Measurements from ENCODE around the gene RPS6KA2. TPM values are rescaled to one million over a fixed set of nuclear protein-coding genes. Genes with fewer than 3 reads are reported as not detected.
A peak's percentile ranks its signal among the peaks of the same experiment; 100 is the strongest.

Gene RPS6KA2
- total RNA-seq, 2 experiments from 2014 or later: 18.9 to 19.1 TPM

GRCh38 chr6:166440106-166440505 lies 186.9 kb downstream of the RPS6KA2 start:
- H3K36me3 Mint-ChIP-seq (ENCODE audit: low read depth): no peaks in the 10 kb centered on the region
- H3K4me3 Mint-ChIP-seq: peak overlapping the region; percentile 43
- intact Hi-C loops (cut with micrococcal nuclease): no loop called here
- no peak overlapping the region for H3K27ac Mint-ChIP-seq
- peaks cover 25% of the 10 kb centered on the region for H3K4me1 Mint-ChIP-seq (ENCODE audit: low read depth)
- DNase-seq: peak; percentile 12
- no peaks in the 10 kb centered on the region for H3K9me3 Mint-ChIP-seq
- no peaks in the 10 kb centered on the region for H3K27me3 Mint-ChIP-seq (ENCODE audit: low read depth)
- CTCF ChIA-PET: no interaction called here

DNA sequence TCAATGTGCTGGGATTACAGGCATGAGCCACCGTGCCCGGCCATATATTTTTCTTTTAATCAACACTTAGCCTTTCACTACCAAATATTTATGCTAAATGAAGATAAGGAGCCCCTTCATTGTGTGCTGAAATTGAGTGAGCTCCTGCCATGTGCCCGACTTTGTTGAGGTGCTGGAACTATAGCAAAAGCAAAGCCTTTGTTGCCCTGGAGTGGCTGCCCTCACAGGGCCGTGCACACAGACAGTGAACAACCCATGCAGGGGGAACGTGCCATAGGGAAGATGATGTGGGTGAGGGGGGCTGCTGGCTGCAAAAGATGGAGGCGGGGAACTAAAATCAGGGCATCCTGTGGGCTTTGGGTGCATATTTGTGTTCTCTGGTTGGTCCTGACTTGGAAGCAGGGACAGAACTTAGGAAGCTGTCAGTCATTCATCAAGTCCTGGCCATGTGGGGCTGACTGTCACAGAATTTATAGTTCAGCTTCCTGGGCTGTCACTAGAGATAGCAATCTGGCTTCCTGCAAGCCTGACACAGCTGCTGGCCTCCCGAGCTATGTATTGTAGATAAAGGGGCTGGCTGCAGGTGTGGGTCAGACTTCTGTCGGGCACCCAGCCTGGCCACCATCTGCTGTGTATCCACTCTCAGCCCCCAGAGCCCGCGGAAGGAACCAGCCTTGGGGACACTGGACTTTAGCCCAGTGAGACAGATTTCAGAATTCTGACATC lies 187.5 kb downstream of the RPS6KA2 start:
- Mint-ChIP-seq H3K4me1 (ENCODE audit: low read depth) (peaks cover 25% of the 10 kb centered on the region), H3K27ac (no peak overlapping the region), H3K4me3 (no peak overlapping the region), H3K27me3 (ENCODE audit: low read depth) (no peaks in the 10 kb centered on the region), H3K36me3 (ENCODE audit: low read depth) (no peaks in the 10 kb centered on the region), H3K9me3 (no peaks in the 10 kb centered on the region)
- CTCF ChIA-PET: interaction anchor here (0.6 kb wide), 1 partner anchor 30 kb away, joined by 3 read pairs; no protein-coding TSS in a partner anchor
- intact Hi-C loops (cut with micrococcal nuclease): no loop called here
- no peak for DNase-seq

DNA sequence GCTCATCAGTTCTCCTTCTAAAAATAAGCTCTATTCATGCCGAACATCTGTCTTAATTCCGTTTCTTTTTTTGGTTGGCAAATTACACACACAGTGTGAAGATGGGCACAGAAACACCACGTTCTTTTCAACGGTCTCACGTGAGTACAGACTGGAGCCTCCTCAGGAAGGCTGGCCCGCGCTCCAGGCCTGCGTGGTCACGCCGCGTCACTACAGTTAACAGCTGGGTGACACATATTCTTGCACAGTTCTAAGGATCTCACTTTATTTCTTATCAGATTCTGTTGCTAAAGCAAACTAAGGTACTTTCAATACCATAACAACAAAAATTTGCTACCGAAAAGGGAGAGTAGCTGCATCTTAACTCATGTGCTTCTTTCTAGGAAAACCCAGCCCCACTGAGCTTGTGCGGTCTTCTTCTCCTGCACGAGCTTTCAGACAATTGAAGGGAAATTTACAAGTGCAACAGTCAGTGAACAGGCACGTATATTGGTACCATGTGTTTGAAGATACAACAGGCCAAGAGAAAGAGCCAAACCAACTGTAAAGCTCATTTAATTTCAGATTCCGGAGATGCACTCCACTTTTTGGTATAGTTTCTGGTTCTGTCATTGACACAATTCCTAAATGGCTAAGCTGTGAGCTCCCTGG lies 188.7 kb downstream of the RPS6KA2 start:
- Mint-ChIP-seq H3K4me1 (ENCODE audit: low read depth) (peaks cover 25% of the 10 kb centered on the region), H3K9me3 (no peaks in the 10 kb centered on the region), H3K4me3 (no peak overlapping the region), H3K27ac (no peak overlapping the region), H3K36me3 (ENCODE audit: low read depth) (no peaks in the 10 kb centered on the region), H3K27me3 (ENCODE audit: low read depth) (no peaks in the 10 kb centered on the region)
- intact Hi-C loops (cut with micrococcal nuclease): no loop called here
- CTCF ChIA-PET: interaction anchor here (0.8 kb wide), 1 partner anchor 27 kb away, joined by 3 read pairs; no protein-coding TSS in a partner anchor
- DNase-seq: no peak

- intact Hi-C loops (cut with micrococcal nuclease): no loop called here
- no peak overlapping the region for H3K27ac Mint-ChIP-seq
- H3K4me3 Mint-ChIP-seq: no peak overlapping the region
- H3K27me3 Mint-ChIP-seq (ENCODE audit: low read depth): no peaks in the 10 kb centered on the region
- peaks cover 25% of the 10 kb centered on the region for H3K4me1 Mint-ChIP-seq (ENCODE audit: low read depth)
- DNase-seq: no peak
- no peaks in the 10 kb centered on the region for H3K9me3 Mint-ChIP-seq
- H3K36me3 Mint-ChIP-seq (ENCODE audit: low read depth): no peaks in the 10 kb centered on the region
- CTCF ChIA-PET: no interaction called here
These were observed 189.4 kb downstream of the RPS6KA2 start for GRCh38 chr6:166437661-166438060.

GRCh38 chr6:166436195-166437139 lies 190.6 kb downstream of the RPS6KA2 start:
- peaks cover 5% of the 10 kb centered on the region for H3K36me3 Mint-ChIP-seq (ENCODE audit: low read depth)
- H3K27ac Mint-ChIP-seq: no peak overlapping the region
- intact Hi-C loops (cut with micrococcal nuclease): no loop called here
- no peak for DNase-seq
- CTCF ChIA-PET: interaction anchor here (1.1 kb wide), 1 partner anchor 37 kb away, joined by 3 read pairs; no protein-coding TSS in a partner anchor
- no peaks in the 10 kb centered on the region for H3K9me3 Mint-ChIP-seq
- H3K4me3 Mint-ChIP-seq: no peak overlapping the region
- H3K4me1 Mint-ChIP-seq (ENCODE audit: low read depth): peaks cover 25% of the 10 kb centered on the region
- no peaks in the 10 kb centered on the region for H3K27me3 Mint-ChIP-seq (ENCODE audit: low read depth)

DNA sequence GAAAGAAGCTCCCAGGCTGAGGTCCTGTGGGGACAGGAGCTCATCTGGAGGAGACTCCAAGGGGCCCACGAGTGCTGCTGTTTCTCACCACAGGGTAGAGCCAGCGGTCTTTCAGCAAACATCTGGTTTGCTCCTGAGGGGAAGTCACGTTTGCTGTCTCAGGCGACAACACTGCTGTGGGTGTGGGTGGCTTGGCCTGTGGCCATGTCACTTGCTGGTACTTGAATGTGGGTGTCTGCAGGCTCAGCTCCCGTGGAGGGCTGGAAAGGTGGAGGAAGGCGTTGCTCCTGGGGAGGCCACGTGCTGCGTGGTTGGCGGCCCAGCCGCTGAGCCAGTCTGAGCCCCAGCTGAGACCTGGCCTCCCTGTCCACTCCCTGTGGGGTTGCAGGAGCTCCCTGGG lies 191.5 kb downstream of the RPS6KA2 start:
- Mint-ChIP-seq H3K27me3 (ENCODE audit: low read depth) (no peaks in the 10 kb centered on the region), H3K4me3 (no peak overlapping the region), H3K36me3 (ENCODE audit: low read depth) (peaks cover 8% of the 10 kb centered on the region), H3K27ac (no peak overlapping the region), H3K4me1 (ENCODE audit: low read depth) (peaks cover 20% of the 10 kb centered on the region), H3K9me3 (no peaks in the 10 kb centered on the region)
- DNase-seq: peak; percentile 43
- intact Hi-C loops (cut with micrococcal nuclease): no loop called here
- CTCF ChIA-PET: interaction anchor here (0.8 to 1.1 kb wide), 2 partner anchors 11 to 36 kb away, joined by 3 read pairs; no protein-coding TSS in a partner anchor

GRCh38 chr6:166434336-166434735 lies 192.7 kb downstream of the RPS6KA2 start:
- no peak overlapping the region for H3K27ac Mint-ChIP-seq
- CTCF ChIA-PET: no interaction called here
- H3K36me3 Mint-ChIP-seq (ENCODE audit: low read depth): peaks cover 16% of the 10 kb centered on the region
- no peaks in the 10 kb centered on the region for H3K27me3 Mint-ChIP-seq (ENCODE audit: low read depth)
- intact Hi-C loops (cut with micrococcal nuclease): no loop called here
- no peak for DNase-seq
- peaks cover 12% of the 10 kb centered on the region for H3K4me1 Mint-ChIP-seq (ENCODE audit: low read depth)
- H3K9me3 Mint-ChIP-seq: no peaks in the 10 kb centered on the region
- H3K4me3 Mint-ChIP-seq: no peak overlapping the region

DNA sequence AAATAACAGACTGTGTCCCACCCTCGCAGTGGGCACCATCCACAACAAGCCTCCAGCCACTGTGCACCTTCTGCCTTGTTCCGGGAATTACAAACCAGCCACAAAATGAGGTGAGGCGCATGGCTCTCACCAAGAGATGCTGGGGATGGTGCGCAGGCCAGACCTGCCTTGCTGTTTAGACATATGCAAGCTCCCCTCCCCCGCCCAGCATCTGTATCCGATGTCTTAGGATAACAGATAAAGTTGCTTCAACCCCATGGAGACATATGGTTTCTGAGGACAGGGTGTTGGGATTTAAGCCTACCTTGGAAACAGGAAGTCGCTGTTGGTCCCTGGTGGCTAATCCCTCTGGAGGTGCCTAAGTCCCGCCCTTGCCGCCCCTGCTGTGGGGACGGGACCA lies 194.0 kb downstream of the RPS6KA2 start:
- Mint-ChIP-seq H3K27ac (no peak overlapping the region), H3K27me3 (ENCODE audit: low read depth) (no peaks in the 10 kb centered on the region), H3K4me1 (ENCODE audit: low read depth) (peaks cover 11% of the 10 kb centered on the region), H3K9me3 (peaks cover 2% of the 10 kb centered on the region), H3K4me3 (no peak overlapping the region), H3K36me3 (ENCODE audit: low read depth) (peaks cover 19% of the 10 kb centered on the region)
- intact Hi-C loops (cut with micrococcal nuclease): no loop called here
- CTCF ChIA-PET: no interaction called here
- DNase-seq: no peak

DNA sequence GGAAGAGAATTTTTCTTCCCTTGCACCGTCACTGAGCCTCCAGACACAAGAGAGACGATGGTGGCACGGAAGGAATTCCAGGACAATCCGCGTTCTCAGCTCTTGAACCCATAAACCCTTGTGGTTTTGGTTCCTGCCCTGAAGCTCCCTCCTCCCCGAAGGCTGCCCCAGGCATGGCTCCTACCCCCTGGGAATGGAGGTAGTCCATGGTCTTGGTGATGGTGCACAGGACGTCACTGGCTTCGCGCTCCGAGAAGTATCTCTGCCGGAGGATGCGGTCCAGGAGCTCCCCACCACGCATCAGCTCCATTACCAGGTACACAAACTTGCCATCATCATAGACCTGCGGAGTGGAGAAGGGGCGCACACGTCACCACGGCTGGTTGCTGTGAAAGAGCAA lies 196.8 kb downstream of the RPS6KA2 start:
- peaks cover 19% of the 10 kb centered on the region for H3K36me3 Mint-ChIP-seq (ENCODE audit: low read depth)
- intact Hi-C loops (cut with micrococcal nuclease): no loop called here
- H3K4me1 Mint-ChIP-seq (ENCODE audit: low read depth): no peaks in the 10 kb centered on the region
- no peak for DNase-seq
- peaks cover 2% of the 10 kb centered on the region for H3K9me3 Mint-ChIP-seq
- H3K4me3 Mint-ChIP-seq: no peak overlapping the region
- no peaks in the 10 kb centered on the region for H3K27me3 Mint-ChIP-seq (ENCODE audit: low read depth)
- CTCF ChIA-PET: no interaction called here
- H3K27ac Mint-ChIP-seq: no peak overlapping the region

- no peak for DNase-seq
- Mint-ChIP-seq H3K27me3 (ENCODE audit: low read depth) (no peaks in the 10 kb centered on the region), H3K4me1 (ENCODE audit: low read depth) (peaks cover 10% of the 10 kb centered on the region), H3K27ac (no peak overlapping the region), H3K36me3 (ENCODE audit: low read depth) (peaks cover 6% of the 10 kb centered on the region), H3K4me3 (no peak overlapping the region), H3K9me3 (peaks cover 2% of the 10 kb centered on the region)
- intact Hi-C loops (cut with micrococcal nuclease): no loop called here
- CTCF ChIA-PET: interaction anchor here (1.0 kb wide), 1 partner anchor 11 kb away, joined by 3 read pairs; no protein-coding TSS in a partner anchor
These were observed 202.6 kb downstream of the RPS6KA2 start for GRCh38 chr6:166424431-166424830.

DNA sequence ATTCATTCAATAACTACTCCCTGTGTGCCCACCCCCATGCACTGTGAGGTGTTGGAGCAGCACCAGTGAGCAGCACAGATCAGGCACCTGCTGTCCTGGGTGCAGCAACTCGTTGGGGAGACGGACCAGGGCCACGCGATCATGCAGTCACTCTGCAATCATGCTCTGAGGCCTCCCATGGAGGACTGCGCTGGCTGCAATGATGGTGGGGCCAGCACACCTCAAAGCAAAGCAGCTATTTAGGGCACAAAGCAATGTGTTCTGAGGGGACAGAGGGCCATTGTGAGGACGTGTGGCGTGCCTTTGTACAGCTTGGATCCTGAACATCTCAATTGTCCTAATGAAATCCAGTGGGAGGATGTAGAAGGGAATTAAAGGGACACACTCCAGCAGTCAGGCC lies 203.3 kb downstream of the RPS6KA2 start:
- Mint-ChIP-seq H3K9me3 (peaks cover 2% of the 10 kb centered on the region), H3K36me3 (ENCODE audit: low read depth) (peaks cover 5% of the 10 kb centered on the region), H3K27me3 (ENCODE audit: low read depth) (no peaks in the 10 kb centered on the region), H3K4me1 (ENCODE audit: low read depth) (peaks cover 16% of the 10 kb centered on the region), H3K4me3 (no peak overlapping the region), H3K27ac (no peak overlapping the region)
- CTCF ChIA-PET: no interaction called here
- intact Hi-C loops (cut with micrococcal nuclease): no loop called here
- DNase-seq: no peak

GRCh38 chr6:166423051-166423745 lies 203.9 kb downstream of the RPS6KA2 start:
- intact Hi-C loops (cut with micrococcal nuclease): no loop called here

More at GRCh38 chr6:166423051-166423745, 203.9 kb downstream of the RPS6KA2 start:
- Mint-ChIP-seq H3K4me3 (no peak overlapping the region), H3K4me1 (ENCODE audit: low read depth) (peaks cover 22% of the 10 kb centered on the region), H3K27ac (no peak overlapping the region), H3K9me3 (no peaks in the 10 kb centered on the region), H3K36me3 (ENCODE audit: low read depth) (peaks cover 3% of the 10 kb centered on the region), H3K27me3 (ENCODE audit: low read depth) (no peaks in the 10 kb centered on the region)
- CTCF ChIA-PET: no interaction called here
- no peak for DNase-seq

Measured in activated naive CD4-positive, alpha-beta T cell treated with anti-CD3 and anti-CD28 coated beads for 36 hours (primary cell).